ENCODE data around the gene MAST4.

GRCh38 chr5:67209141-67209771, 613.1 kb downstream of the MAST4 start:
- TF ChIP-seq POLR2A (IDR thresholded peaks at IDR 0.05) (no peak), CTCF (IDR thresholded peaks at IDR 0.05) (peak; percentile 66 to 89 (median 74)), EP300 (IDR thresholded peaks at IDR 0.05) (no peak)

Data from tibial nerve (tissue), 4 donors.